SH-SY5Y (cell line): ENCODE results near the gene ALOX12B.

Experiments
- GATA2 ChIP-seq: IDR thresholded peaks from 2 replicates; pipeline ENCODE4 v1.6.1; 2011; ENCODE audit warnings: mild to moderate bottlenecking, low read depth, low read length
- GATA3 ChIP-seq: IDR thresholded peaks from 2 replicates; pipeline ENCODE4 v1.6.1; 2011; ENCODE audit warnings: low read depth, mild to moderate bottlenecking, low read length, moderate library complexity

DNA sequence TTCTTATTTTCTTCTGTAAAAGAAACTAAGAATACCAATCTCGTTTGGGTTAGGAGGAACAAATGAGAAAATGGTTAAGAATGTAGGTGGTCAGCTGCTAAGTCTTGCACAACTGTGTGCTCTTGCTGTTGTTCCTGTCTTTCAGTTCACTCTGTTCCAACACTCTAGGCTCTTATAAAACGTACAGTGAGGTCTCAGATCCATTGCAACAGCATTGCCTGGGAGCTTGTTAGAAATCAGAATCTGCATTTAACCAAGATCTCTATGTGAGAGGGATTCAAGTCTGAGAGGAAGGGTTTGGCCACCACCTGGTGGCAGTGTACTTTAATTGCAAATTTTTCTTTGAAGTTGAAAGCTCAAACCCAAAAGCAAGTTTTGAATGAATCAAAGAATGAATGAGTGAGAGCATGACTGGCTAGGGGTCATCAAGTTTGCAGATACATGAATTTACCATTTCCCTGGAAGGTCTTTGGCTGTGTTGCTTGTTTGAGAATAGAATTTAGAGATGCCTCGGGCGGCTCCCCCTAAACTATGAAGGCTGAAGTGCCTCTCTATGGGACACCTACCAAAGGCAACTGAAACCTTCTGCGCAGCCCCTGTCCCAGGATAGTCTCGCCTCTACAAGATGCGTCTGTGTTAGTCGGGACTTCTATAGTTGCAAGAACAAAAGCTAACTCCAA, 46.1 kb downstream of the ALOX12B start:
- TF ChIP-seq GATA2 (no peak), GATA3 (no peak)
